ENCODE measurements around the gene CFAP92. TPM values are rescaled to one million over a fixed set of nuclear protein-coding genes. Genes with fewer than 3 reads are reported as not detected.

CFAP92 gene
- total RNA-seq, 1 experiment from 2014 or later, result 0.92 TPM

DNA sequence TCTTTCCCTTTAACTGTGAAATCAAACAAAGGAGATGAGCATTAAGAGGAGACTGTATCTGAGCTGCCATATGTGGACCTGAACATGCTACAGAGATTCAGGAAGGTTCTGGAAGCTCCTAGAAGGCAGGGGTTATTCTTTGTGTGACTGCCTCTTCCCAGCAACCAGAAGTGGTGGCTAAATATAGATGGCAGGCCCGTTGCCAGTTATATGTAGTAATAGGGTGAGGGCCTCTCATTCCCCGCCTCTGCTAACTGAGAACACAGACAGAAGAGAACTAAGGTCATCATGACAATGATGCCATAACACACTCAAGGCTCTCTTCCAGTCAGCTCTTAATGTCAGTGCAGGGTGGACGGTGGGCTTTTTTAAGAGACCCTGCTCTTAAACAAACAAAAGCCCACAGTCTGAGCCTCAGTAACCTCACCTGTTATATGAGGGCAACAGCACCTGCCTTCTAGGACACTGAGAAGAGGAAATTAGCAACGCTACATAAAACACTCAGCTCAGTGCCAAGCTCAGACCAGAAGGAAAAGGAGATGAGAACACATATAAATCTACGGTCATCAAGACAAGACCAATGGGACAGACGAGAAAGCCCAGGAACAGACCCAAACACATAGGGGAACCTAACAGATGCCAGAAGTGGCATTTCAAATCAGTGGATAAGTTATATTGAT is 22.3 kb downstream of the CFAP92 start:
- Histone ChIP-seq H3K14ac (ENCODE audit: insufficient read depth, low read length) (no peak overlapping the region), H3K4ac (ENCODE audit: low read depth, low read length) (no peak overlapping the region), H4K8ac (replicated peaks; ENCODE audit: insufficient read length, low read depth, low read length) (no peak overlapping the region), H3K27ac (ENCODE audit: insufficient read length, low read depth, low read length) (no peak overlapping the region), H3K79me1 (ENCODE audit: insufficient read depth, low read depth, low read length, poor library complexity, severe bottlenecking) (no peaks in the 10 kb centered on the region), H3K79me2 (ENCODE audit: insufficient read depth, low read length) (no peaks in the 10 kb centered on the region), H3K9ac (ENCODE audit: extremely low read depth, insufficient read length, low read length) (no peak overlapping the region), H2BK12ac (ENCODE audit: insufficient read length, low read depth, low read length) (no peak overlapping the region), H3K23ac (ENCODE audit: insufficient read length, low read depth, low read length) (no peak overlapping the region), H2AFZ (ENCODE audit: low read length) (no peak overlapping the region), H2BK120ac (ENCODE audit: low read depth, low read length, poor library complexity, severe bottlenecking) (no peak overlapping the region), H2BK5ac (ENCODE audit: insufficient read length, low read length) (no peak overlapping the region), H3K4me2 (ENCODE audit: insufficient read depth, insufficient read length, low read length) (no peak overlapping the region), H2BK15ac (ENCODE audit: low read depth, low read length) (no peak overlapping the region), H3K27me3 (ENCODE audit: insufficient read depth, low read length) (no peaks in the 10 kb centered on the region; the same call in 1 of the 2 replicates), H3K4me1 (ENCODE audit: insufficient read depth, low read length) (no peaks in the 10 kb centered on the region), H4K5ac (ENCODE audit: insufficient read length, low read depth, low read length) (no peak overlapping the region), H3T11ph (ENCODE audit: low read length) (no peak overlapping the region), H3K56ac (ENCODE audit: insufficient read length, low read depth, low read length) (no peak overlapping the region), H2BK20ac (ENCODE audit: low read depth, low read length, poor library complexity, severe bottlenecking) (no peak overlapping the region), H3K18ac (ENCODE audit: insufficient read length, low read depth, low read length) (no peak overlapping the region), H3K9me3 (ENCODE audit: control insufficient read depth, low read depth, low read length) (no peaks in the 10 kb centered on the region), H2AK5ac (ENCODE audit: insufficient read length, low read length) (no peak overlapping the region), H4K91ac (ENCODE audit: insufficient read length, low read depth, low read length) (no peak overlapping the region), H3K23me2 (ENCODE audit: insufficient read length, low read depth, low read length, poor library complexity, severe bottlenecking) (no peaks in the 10 kb centered on the region), H4K20me1 (ENCODE audit: control insufficient read depth, insufficient read depth, insufficient read length) (no peaks in the 10 kb centered on the region)
- Mint-ChIP-seq H3K4me1 (no peaks in the 10 kb centered on the region), H3K36me3 (ENCODE audit: insufficient read depth in 1 of 3, low read depth in 3 of 3) (no peaks in the 10 kb centered on the region), H3K27ac (no peak overlapping the region), H3K27me3 (ENCODE audit: low read depth) (peaks cover 10% of the 10 kb centered on the region), H3K9me3 (no peaks in the 10 kb centered on the region), H3K4me3 (no peak overlapping the region)
- no peak for DNase-seq
- WGBS (ENCODE audit: extremely low coverage, insufficient read length, low lambda C conversion rate), result no CpG with 5 or more reads among the region's 6 CpGs
- TF ChIP-seq, protein P1, sequence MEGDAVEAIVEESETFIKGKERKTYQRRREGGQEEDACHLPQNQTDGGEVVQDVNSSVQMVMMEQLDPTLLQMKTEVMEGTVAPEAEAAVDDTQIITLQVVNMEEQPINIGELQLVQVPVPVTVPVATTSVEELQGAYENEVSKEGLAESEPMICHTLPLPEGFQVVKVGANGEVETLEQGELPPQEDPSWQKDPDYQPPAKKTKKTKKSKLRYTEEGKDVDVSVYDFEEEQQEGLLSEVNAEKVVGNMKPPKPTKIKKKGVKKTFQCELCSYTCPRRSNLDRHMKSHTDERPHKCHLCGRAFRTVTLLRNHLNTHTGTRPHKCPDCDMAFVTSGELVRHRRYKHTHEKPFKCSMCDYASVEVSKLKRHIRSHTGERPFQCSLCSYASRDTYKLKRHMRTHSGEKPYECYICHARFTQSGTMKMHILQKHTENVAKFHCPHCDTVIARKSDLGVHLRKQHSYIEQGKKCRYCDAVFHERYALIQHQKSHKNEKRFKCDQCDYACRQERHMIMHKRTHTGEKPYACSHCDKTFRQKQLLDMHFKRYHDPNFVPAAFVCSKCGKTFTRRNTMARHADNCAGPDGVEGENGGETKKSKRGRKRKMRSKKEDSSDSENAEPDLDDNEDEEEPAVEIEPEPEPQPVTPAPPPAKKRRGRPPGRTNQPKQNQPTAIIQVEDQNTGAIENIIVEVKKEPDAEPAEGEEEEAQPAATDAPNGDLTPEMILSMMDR (conservative IDR thresholded peaks at IDR 0.05), result no peak
